ENCODE measurements around the gene MTNR1B.

DNA sequence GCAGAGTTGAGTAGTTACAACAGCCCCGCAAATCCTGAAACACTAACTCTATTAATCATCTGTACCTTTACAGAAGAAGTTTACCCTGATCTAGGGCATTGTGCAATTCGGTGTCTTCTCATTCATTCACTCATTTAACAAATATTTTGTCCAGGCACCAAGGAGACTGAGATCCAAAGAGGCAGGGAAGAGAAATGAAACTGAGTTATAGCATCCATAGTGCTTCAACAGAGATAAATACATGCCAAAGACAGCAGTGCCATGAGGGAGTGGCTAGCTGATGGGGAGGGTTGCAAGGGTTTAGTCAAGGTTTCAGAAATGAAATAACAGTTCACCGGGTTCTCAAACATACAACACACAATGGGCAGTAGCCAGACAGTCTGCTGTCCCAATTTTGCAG is 40.2 kb upstream of the MTNR1B start:
- TF ChIP-seq ZNF460 (CRISPR knock-in tag; IDR thresholded peaks at IDR 0.05; ENCODE audit: borderline replicate concordance) (no peak), TCF7L2 (IDR thresholded peaks at IDR 0.05; ENCODE audit: low read depth, low read length) (no peak), MIER2 (CRISPR knock-in tag; IDR thresholded peaks at IDR 0.05) (no peak), ASH2L (IDR thresholded peaks at IDR 0.05; ENCODE audit: insufficient read length, low read depth, low read length) (no peak), ZNF878 (CRISPR knock-in tag; IDR thresholded peaks at IDR 0.05) (no peak), ZNF841 (CRISPR knock-in tag; IDR thresholded peaks at IDR 0.05; ENCODE audit: borderline replicate concordance) (no peak), MAFF (IDR thresholded peaks at IDR 0.05; ENCODE audit: low read depth, low read length) (no peak), ZBTB42 (CRISPR knock-in tag; IDR thresholded peaks at IDR 0.05) (no peak), SP2 (CRISPR knock-in tag; IDR thresholded peaks at IDR 0.05) (no peak)
- TF ChIP-seq, protein P1, sequence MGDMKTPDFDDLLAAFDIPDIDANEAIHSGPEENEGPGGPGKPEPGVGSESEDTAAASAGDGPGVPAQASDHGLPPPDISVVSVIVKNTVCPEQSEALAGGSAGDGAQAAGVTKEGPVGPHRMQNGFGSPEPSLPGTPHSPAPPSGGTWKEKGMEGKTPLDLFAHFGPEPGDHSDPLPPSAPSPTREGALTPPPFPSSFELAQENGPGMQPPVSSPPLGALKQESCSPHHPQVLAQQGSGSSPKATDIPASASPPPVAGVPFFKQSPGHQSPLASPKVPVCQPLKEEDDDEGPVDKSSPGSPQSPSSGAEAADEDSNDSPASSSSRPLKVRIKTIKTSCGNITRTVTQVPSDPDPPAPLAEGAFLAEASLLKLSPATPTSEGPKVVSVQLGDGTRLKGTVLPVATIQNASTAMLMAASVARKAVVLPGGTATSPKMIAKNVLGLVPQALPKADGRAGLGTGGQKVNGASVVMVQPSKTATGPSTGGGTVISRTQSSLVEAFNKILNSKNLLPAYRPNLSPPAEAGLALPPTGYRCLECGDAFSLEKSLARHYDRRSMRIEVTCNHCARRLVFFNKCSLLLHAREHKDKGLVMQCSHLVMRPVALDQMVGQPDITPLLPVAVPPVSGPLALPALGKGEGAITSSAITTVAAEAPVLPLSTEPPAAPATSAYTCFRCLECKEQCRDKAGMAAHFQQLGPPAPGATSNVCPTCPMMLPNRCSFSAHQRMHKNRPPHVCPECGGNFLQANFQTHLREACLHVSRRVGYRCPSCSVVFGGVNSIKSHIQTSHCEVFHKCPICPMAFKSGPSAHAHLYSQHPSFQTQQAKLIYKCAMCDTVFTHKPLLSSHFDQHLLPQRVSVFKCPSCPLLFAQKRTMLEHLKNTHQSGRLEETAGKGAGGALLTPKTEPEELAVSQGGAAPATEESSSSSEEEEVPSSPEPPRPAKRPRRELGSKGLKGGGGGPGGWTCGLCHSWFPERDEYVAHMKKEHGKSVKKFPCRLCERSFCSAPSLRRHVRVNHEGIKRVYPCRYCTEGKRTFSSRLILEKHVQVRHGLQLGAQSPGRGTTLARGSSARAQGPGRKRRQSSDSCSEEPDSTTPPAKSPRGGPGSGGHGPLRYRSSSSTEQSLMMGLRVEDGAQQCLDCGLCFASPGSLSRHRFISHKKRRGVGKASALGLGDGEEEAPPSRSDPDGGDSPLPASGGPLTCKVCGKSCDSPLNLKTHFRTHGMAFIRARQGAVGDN (CRISPR knock-in tag; IDR thresholded peaks at IDR 0.05), result no peak
- TF ChIP-seq, protein P2, sequence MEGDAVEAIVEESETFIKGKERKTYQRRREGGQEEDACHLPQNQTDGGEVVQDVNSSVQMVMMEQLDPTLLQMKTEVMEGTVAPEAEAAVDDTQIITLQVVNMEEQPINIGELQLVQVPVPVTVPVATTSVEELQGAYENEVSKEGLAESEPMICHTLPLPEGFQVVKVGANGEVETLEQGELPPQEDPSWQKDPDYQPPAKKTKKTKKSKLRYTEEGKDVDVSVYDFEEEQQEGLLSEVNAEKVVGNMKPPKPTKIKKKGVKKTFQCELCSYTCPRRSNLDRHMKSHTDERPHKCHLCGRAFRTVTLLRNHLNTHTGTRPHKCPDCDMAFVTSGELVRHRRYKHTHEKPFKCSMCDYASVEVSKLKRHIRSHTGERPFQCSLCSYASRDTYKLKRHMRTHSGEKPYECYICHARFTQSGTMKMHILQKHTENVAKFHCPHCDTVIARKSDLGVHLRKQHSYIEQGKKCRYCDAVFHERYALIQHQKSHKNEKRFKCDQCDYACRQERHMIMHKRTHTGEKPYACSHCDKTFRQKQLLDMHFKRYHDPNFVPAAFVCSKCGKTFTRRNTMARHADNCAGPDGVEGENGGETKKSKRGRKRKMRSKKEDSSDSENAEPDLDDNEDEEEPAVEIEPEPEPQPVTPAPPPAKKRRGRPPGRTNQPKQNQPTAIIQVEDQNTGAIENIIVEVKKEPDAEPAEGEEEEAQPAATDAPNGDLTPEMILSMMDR (CRISPR knock-in tag; IDR thresholded peaks at IDR 0.05), result no peak
